SK-N-SH treated with all-trans-retinoic acid at 6 μM for 48 hours (cell line): Measurements from ENCODE around the gene DEF6.

ENCODE experiments used
- ATAC-seq: fragments of 200-7000 bp; cut with Tn5 transposase; 3 replicates; pipeline ENCODE4 v1.9.1; 2020; ENCODE audit warnings: mild to moderate bottlenecking, moderate library complexity
- ARNTL ChIP-seq: fragments of 450-650 bp; formaldehyde crosslinking; IDR thresholded peaks from 2 replicates; pipeline ENCODE4 v1.5.0; 2020; ENCODE audit warnings: low read depth, mild to moderate bottlenecking, moderate library complexity, borderline replicate concordance
- BACH2 ChIP-seq: fragments of 250-450 bp; sonication (Bioruptor Pico); IDR thresholded peaks from 2 replicates; pipeline ENCODE4 v1.9.0; 2021; ENCODE audit warnings: mild to moderate bottlenecking, borderline replicate concordance
- CSDC2 ChIP-seq: fragments of 250-450 bp; sonication (Bioruptor Pico); IDR thresholded peaks from 2 replicates; pipeline ENCODE4 v1.5.0; 2020; ENCODE audit warnings: mild to moderate bottlenecking, moderate library complexity
- ESRRG ChIP-seq: fragments of 250-450 bp; sonication (Bioruptor Pico); IDR thresholded peaks from 2 replicates; pipeline ENCODE4 v1.6.1; 2021; ENCODE audit warnings: mild to moderate bottlenecking
- GLIS3 ChIP-seq: fragments of 250-450 bp; sonication (Bioruptor Pico); IDR thresholded peaks from 2 replicates; pipeline ENCODE4 v1.5.0; 2020; ENCODE audit warnings: mild to moderate bottlenecking, moderate library complexity
- PPARA ChIP-seq: fragments of 250-450 bp; sonication (Bioruptor Pico); IDR thresholded peaks from 2 replicates; pipeline ENCODE4 v1.5.0; 2020; ENCODE audit warnings: mild to moderate bottlenecking, borderline replicate concordance
- RARB ChIP-seq: fragments of 250-450 bp; sonication (Bioruptor Pico); IDR thresholded peaks from 2 replicates; pipeline ENCODE4 v1.8.0; 2021; ENCODE audit warnings: mild to moderate bottlenecking, moderate library complexity
- SNAI2 ChIP-seq: fragments of 250-450 bp; sonication (Bioruptor Pico); IDR thresholded peaks from 2 replicates; pipeline ENCODE4 v1.5.0; 2020; ENCODE audit warnings: mild to moderate bottlenecking, moderate library complexity
- TCF4 ChIP-seq: fragments of 250-450 bp; sonication (Bioruptor Pico); IDR thresholded peaks from 2 replicates; pipeline ENCODE4 v1.8.0; 2021; ENCODE audit warnings: mild to moderate bottlenecking, moderate library complexity, borderline replicate concordance
- TOX ChIP-seq: fragments of 250-450 bp; sonication (Bioruptor Pico); IDR thresholded peaks from 2 replicates; pipeline ENCODE4 v1.8.0; 2021; ENCODE audit warnings: mild to moderate bottlenecking, moderate library complexity, borderline replicate concordance
- ZC3H10 ChIP-seq: fragments of 250-450 bp; sonication (Bioruptor Pico); IDR thresholded peaks from 2 replicates; pipeline ENCODE4 v1.5.1; 2021; ENCODE audit warnings: mild to moderate bottlenecking, moderate library complexity
- ZFP3 ChIP-seq: fragments of 250-450 bp; sonication (Bioruptor Pico); IDR thresholded peaks from 2 replicates; pipeline ENCODE4 v1.5.0; 2020; ENCODE audit warnings: mild to moderate bottlenecking, moderate library complexity
- ZNF565 ChIP-seq: fragments of 450-650 bp; formaldehyde crosslinking; conservative IDR thresholded peaks from 2 replicates; pipeline ENCODE4 v1.5.0; 2020; ENCODE audit warnings: low read depth, mild to moderate bottlenecking, moderate library complexity
- ZNF70 ChIP-seq: fragments of 450-650 bp; formaldehyde crosslinking; IDR thresholded peaks from 2 replicates; pipeline ENCODE4 v1.5.0; 2020; ENCODE audit warnings: mild to moderate bottlenecking, moderate library complexity
- ZNF8 ChIP-seq: fragments of 450-650 bp; formaldehyde crosslinking; IDR thresholded peaks from 2 replicates; pipeline ENCODE4 v1.5.0; 2020; ENCODE audit warnings: mild to moderate bottlenecking, moderate library complexity
- TF ChIP-seq, protein P1 (sequence below): fragments of 250-450 bp; sonication (Bioruptor Pico); IDR thresholded peaks from 2 replicates; pipeline ENCODE4 v1.8.0; 2020; ENCODE audit warnings: mild to moderate bottlenecking, moderate library complexity, borderline replicate concordance
- TF ChIP-seq, protein P2 (sequence below): fragments of 250-450 bp; sonication (Bioruptor Pico); IDR thresholded peaks from 2 replicates; pipeline ENCODE4 v1.5.1; 2020; ENCODE audit warnings: low read depth, mild to moderate bottlenecking, moderate library complexity
- TF ChIP-seq, protein P3 (sequence below): fragments of 250-450 bp; sonication (Bioruptor Pico); IDR thresholded peaks from 2 replicates; pipeline ENCODE4 v1.8.0; 2021; ENCODE audit warnings: low read depth, mild to moderate bottlenecking, moderate library complexity, borderline replicate concordance
- TF ChIP-seq, protein P4 (sequence below): fragments of 250-450 bp; sonication (Bioruptor Pico); IDR thresholded peaks from 2 replicates; pipeline ENCODE4 v1.5.1; 2021; ENCODE audit warnings: mild to moderate bottlenecking, moderate library complexity

DEF6 gene

DNA sequence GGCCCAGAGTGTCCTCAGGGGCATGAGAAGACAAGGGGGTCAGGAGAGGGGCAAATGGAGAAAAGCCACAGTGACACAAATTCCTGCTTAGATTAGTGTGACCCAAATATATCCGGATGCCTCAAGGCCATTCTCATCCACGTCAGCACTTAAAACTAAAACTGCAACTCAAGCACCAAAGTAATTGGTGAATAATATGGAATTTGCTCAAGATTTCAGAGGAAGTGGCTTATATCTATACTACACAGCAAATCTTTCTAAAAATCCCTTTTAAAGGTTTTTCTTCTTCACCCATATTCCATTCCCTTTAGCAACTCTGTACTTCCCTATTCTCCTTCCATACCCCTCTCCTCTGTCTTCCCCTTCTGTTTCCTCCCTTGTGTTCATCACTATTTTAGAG, 15.2 kb downstream of the DEF6 start:
- no peak for TF ChIP-seq ZNF70 (CRISPR knock-in tag)
- TF ChIP-seq TCF4 (CRISPR knock-in tag) = no peak
- no peak for TF ChIP-seq ZC3H10 (CRISPR knock-in tag)
- no peak for TF ChIP-seq RARB (CRISPR knock-in tag)
- no peak for TF ChIP-seq SNAI2 (CRISPR knock-in tag)
- TF ChIP-seq, protein P1, sequence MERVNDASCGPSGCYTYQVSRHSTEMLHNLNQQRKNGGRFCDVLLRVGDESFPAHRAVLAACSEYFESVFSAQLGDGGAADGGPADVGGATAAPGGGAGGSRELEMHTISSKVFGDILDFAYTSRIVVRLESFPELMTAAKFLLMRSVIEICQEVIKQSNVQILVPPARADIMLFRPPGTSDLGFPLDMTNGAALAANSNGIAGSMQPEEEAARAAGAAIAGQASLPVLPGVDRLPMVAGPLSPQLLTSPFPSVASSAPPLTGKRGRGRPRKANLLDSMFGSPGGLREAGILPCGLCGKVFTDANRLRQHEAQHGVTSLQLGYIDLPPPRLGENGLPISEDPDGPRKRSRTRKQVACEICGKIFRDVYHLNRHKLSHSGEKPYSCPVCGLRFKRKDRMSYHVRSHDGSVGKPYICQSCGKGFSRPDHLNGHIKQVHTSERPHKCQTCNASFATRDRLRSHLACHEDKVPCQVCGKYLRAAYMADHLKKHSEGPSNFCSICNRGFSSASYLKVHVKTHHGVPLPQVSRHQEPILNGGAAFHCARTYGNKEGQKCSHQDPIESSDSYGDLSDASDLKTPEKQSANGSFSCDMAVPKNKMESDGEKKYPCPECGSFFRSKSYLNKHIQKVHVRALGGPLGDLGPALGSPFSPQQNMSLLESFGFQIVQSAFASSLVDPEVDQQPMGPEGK (CRISPR knock-in tag) = no peak
- TF ChIP-seq, protein P2, sequence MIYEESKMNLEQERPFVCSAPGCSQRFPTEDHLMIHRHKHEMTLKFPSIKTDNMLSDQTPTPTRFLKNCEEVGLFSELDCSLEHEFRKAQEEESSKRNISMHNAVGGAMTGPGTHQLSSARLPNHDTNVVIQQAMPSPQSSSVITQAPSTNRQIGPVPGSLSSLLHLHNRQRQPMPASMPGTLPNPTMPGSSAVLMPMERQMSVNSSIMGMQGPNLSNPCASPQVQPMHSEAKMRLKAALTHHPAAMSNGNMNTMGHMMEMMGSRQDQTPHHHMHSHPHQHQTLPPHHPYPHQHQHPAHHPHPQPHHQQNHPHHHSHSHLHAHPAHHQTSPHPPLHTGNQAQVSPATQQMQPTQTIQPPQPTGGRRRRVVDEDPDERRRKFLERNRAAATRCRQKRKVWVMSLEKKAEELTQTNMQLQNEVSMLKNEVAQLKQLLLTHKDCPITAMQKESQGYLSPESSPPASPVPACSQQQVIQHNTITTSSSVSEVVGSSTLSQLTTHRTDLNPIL = no peak
- TF ChIP-seq, protein P3, sequence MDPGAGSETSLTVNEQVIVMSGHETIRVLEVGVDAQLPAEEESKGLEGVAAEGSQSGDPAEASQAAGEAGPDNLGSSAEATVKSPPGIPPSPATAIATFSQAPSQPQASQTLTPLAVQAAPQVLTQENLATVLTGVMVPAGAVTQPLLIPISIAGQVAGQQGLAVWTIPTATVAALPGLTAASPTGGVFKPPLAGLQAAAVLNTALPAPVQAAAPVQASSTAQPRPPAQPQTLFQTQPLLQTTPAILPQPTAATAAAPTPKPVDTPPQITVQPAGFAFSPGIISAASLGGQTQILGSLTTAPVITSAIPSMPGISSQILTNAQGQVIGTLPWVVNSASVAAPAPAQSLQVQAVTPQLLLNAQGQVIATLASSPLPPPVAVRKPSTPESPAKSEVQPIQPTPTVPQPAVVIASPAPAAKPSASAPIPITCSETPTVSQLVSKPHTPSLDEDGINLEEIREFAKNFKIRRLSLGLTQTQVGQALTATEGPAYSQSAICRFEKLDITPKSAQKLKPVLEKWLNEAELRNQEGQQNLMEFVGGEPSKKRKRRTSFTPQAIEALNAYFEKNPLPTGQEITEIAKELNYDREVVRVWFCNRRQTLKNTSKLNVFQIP = no peak
- TF ChIP-seq, protein P4, sequence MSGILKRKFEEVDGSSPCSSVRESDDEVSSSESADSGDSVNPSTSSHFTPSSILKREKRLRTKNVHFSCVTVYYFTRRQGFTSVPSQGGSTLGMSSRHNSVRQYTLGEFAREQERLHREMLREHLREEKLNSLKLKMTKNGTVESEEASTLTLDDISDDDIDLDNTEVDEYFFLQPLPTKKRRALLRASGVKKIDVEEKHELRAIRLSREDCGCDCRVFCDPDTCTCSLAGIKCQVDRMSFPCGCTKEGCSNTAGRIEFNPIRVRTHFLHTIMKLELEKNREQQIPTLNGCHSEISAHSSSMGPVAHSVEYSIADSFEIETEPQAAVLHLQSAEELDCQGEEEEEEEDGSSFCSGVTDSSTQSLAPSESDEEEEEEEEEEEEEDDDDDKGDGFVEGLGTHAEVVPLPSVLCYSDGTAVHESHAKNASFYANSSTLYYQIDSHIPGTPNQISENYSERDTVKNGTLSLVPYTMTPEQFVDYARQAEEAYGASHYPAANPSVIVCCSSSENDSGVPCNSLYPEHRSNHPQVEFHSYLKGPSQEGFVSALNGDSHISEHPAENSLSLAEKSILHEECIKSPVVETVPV (CRISPR knock-in tag) = no peak
- TF ChIP-seq ARNTL (CRISPR knock-in tag) = no peak
- no peak for TF ChIP-seq BACH2 (CRISPR knock-in tag)
- TF ChIP-seq TOX (CRISPR knock-in tag) = no peak
- no peak for TF ChIP-seq ESRRG (CRISPR knock-in tag)
- no peak for TF ChIP-seq ZNF565
- no peak for TF ChIP-seq ZFP3 (CRISPR knock-in tag)
- ATAC-seq = no peak

DNA sequence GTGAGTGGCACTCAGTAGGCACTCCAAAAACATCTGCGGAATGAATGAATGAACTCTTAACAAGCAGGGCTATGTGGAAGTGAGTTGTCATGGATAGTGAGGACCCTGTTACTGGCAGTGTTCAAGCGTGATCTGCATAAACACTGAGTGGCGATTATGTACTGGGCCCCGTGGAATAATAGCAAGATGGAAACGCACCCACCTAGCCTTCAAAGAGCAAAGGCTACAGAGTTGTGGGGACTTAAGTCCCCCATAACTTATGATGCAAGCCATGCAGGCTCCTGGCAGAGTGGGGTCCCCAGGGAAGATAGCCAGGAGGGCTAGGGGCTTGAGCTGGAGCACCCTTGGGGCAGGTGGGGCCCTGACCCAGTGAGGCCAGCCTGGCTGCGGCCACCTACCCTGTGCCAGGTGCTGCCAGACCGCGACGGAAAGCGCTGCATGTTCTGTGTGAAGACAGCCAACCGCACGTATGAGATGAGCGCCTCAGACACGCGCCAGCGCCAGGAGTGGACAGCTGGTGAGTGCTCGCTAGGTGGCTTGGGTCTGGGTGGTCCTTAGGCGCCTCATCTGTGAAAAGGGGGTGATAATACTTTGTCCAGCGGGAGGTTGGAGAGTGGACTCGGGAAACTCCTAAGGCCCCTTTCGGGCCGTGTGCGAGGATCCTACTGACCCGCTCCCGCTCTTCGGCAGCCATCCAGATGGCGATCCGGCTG, 20.0 kb downstream of the DEF6 start:
- ATAC-seq = peak; percentile 67
- TF ChIP-seq ZNF565 (no peak), SNAI2 (CRISPR knock-in tag) (no peak), BACH2 (CRISPR knock-in tag) (no peak), GLIS3 (no peak), ZNF8 (no peak), ZNF70 (CRISPR knock-in tag) (no peak), ARNTL (CRISPR knock-in tag) (no peak), PPARA (CRISPR knock-in tag) (no peak), ESRRG (CRISPR knock-in tag) (no peak), CSDC2 (CRISPR knock-in tag) (no peak), ZC3H10 (CRISPR knock-in tag) (no peak)
- TF ChIP-seq, protein P1 (CRISPR knock-in tag) = no peak
- TF ChIP-seq, protein P4 (CRISPR knock-in tag) = no peak
- TF ChIP-seq, all 23 proteins: peak for 0
